ENCODE results near the gene DLGAP4. TPM values are rescaled to one million over a fixed set of nuclear protein-coding genes. Genes with fewer than 3 reads are reported as not detected.

DLGAP4 gene
- total RNA-seq, 2 experiments from 2014 or later, result 27.0 to 27.5 TPM

DNA sequence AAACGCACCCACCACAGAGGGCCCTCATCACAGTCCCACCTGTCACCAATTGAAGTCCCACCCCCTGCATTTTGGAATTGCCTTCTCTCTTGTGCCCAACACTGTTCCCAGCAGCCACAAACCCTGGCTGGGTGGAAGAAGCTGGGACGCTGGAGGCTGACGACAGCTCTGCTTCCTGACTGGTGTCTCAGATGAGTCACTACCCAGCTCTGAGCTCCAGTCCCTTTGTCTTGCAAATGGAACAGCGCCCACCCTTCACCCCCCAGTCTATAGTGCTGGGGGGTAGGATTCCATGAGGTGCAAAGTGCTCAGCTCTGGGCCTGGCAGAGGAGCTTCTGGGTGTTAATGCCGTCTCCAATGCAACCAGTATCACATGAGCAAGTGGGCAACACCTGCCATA is 85.3 kb downstream of the DLGAP4 start:
- no peaks in the 10 kb centered on the region for H3K4me1 Mint-ChIP-seq
- H3K4me3 Mint-ChIP-seq, result no peak overlapping the region
- peaks cover 3% of the 10 kb centered on the region for H3K36me3 Mint-ChIP-seq
- ATAC-seq (ENCODE audit: low read depth) (no peak), DNase-seq (no peak)
- H3K27ac Mint-ChIP-seq, result no peak overlapping the region
- POLR2A ChIA-PET, result no interaction called here
- H3K9me3 Mint-ChIP-seq, result peaks cover 3% of the 10 kb centered on the region
- H3K27me3 Mint-ChIP-seq, result no peaks in the 10 kb centered on the region

DNA sequence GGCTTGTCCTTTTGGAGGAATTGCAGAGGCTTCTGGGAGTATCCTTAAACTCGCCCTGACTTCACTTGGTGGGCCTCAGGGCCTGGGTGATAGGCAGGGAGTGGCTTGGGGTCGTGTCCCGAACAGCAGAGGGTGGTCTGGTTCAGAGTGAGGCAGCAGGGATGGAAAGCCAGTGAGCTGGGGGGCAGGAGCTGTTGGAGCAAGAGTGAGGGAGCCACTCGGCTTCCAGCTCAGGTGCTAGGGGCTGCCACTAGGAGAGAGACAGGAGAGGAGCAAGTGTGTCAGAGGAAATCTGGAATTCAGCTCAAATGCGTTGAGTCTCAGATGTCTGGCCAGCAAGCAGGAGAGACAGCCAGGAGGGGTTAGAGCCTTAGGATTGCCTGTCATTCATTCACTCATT is 85.8 kb downstream of the DLGAP4 start:
- DNase-seq, result no peak
- peaks cover 4% of the 10 kb centered on the region for H3K9me3 Mint-ChIP-seq
- peaks cover 3% of the 10 kb centered on the region for H3K36me3 Mint-ChIP-seq
- ATAC-seq (ENCODE audit: low read depth), result no peak
- no peaks in the 10 kb centered on the region for H3K27me3 Mint-ChIP-seq
- H3K4me3 Mint-ChIP-seq, result no peak overlapping the region
- no peak overlapping the region for H3K27ac Mint-ChIP-seq
- POLR2A ChIA-PET, result no interaction called here
- peaks cover 2% of the 10 kb centered on the region for H3K4me1 Mint-ChIP-seq

DNA sequence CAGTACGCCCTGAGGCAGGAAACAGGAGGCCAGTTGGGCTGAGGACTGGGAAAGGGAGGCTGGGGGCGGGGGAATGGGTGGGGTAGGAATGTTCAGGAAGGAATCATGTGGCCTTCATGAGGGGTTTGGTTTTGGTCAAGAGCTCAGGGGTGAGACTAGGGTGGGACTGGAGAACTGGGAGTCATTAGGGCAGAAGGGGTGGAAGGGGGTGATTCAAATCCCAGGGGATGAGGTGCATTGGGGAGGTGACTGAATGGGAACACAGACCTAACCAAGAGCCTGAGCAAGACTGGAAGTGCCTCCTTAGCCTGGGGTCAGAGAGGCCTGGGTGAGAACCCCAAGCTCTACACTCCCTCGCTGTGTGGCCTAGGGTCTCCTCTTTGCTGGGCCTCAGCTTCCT is 86.8 kb downstream of the DLGAP4 start:
- ATAC-seq (ENCODE audit: low read depth), result no peak
- Mint-ChIP-seq H3K9me3 (peaks cover 4% of the 10 kb centered on the region), H3K27me3 (no peaks in the 10 kb centered on the region), H3K4me1 (peaks cover 2% of the 10 kb centered on the region), H3K36me3 (peaks cover 3% of the 10 kb centered on the region), H3K27ac (no peak overlapping the region), H3K4me3 (no peak overlapping the region)
- no peak for DNase-seq
- POLR2A ChIA-PET, result no interaction called here

DNA sequence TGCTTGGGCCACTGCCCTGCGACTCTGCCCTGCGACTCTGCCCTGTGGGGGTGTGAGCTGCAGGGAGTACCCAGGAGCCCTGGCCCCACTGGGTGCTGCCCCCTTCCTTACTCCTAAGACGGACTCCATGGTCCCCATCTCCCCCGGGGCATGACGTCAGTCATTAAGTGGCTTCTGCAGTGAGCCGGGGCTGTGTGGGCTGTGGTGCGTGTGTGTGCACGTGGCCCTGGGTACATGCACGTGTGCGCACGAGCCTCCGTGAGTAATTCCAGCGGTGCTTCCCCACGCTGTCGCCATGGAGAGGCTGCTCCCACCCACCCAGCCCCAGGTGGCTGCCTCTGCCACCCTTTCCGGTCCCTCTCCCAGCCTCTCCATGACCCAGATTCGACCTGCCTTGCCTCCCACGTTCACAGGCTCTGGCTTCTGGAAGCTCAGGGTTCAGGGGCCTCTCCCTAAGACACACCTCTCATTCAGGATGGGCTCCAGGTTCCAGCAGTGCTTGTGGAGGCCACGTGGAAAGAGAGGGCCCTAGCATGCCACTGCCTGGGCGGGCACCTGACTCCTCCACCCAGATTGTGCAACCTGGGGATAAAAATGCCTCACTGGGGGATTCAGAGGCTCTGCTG is 88.3 kb downstream of the DLGAP4 start:
- ATAC-seq (ENCODE audit: low read depth), result no peak
- POLR2A ChIA-PET, result no interaction called here
- no peak for DNase-seq
- no peak overlapping the region for H3K27ac Mint-ChIP-seq
- peaks cover 2% of the 10 kb centered on the region for H3K4me1 Mint-ChIP-seq
- H3K4me3 Mint-ChIP-seq, result no peak overlapping the region
- H3K9me3 Mint-ChIP-seq, result peaks cover 4% of the 10 kb centered on the region
- H3K27me3 Mint-ChIP-seq, result no peaks in the 10 kb centered on the region
- peaks cover 3% of the 10 kb centered on the region for H3K36me3 Mint-ChIP-seq

DNA sequence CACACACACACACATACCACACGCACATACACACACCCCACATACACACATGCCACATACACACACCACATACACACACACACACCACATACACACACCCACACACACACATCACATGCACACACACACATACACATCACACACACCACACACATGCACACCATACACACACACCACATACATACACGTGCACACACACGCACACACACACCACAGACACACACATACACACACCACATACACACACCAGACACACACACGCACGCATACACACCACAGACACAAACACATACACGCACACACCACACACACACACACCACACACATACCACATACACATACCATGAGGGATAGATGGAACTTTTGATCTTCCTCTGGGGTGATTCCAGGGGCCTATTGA is 90.2 kb downstream of the DLGAP4 start:
- Mint-ChIP-seq H3K27ac (no peak overlapping the region), H3K4me3 (no peak overlapping the region), H3K4me1 (peaks cover 4% of the 10 kb centered on the region), H3K36me3 (peaks cover 3% of the 10 kb centered on the region), H3K27me3 (peaks cover 6% of the 10 kb centered on the region), H3K9me3 (peaks cover 4% of the 10 kb centered on the region)
- POLR2A ChIA-PET, result no interaction called here
- no peak for ATAC-seq (ENCODE audit: low read depth)
- no peak for DNase-seq

DNA sequence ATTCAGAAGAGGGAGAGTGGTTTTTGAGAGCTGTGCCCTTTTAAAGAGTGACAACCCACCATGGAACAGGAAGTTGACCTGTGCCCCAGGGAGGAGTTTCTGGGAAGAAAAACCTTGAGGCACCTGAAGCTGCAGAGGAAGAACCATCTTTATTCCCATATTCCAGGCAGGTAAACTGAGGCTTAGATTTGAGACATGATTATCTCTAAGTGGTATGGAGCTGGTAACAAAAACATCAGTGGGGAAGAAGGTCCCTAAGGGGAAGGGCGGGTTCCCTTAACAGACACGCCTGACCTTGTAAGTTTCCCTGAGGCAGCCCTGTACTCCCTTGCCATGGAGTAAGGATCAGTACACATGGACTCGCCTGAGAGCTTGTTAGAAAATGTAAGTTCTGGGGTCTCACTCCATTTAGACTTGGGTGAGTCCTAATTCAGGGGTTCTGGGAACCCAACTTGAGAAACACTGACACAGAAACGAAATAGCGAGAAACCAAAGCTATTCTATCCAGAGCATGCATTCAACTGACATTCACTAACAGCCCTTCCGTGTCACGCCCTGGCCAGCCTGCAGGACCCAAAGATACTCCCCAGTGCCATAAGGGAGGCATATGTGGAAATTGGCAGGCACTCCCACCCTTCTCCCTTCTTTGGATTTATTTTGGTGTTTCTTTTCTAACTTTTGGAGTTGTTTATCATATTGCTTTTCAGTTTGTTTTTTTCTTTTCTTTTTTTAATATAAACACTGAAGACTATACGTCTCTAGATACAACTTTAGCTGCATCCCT is 90.9 kb downstream of the DLGAP4 start:
- ATAC-seq (ENCODE audit: low read depth), result no peak
- POLR2A ChIA-PET, result no interaction called here
- no peak for DNase-seq
- Mint-ChIP-seq H3K4me3 (no peak overlapping the region), H3K27ac (no peak overlapping the region), H3K9me3 (peaks cover 4% of the 10 kb centered on the region), H3K4me1 (peaks cover 4% of the 10 kb centered on the region), H3K27me3 (peaks cover 8% of the 10 kb centered on the region), H3K36me3 (peaks cover 3% of the 10 kb centered on the region)

DNA sequence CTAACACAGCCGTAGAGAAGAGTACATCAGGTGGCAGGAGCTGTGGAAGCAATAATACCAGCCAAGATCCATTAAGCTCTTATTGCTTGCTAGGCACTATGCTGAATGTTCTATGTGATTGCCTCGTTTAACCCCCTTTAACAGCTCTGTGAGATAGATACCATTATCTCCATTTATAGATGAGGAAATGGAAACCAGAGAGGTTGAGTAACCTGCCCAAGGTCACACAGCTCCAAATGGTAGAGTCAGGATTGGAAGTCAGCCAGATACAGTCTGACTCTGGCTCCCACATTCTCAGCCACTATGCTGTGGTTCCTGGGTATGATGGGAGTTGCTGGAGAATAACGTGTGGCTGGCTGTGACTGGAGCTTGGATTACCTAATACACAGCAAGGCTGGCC is 92.4 kb downstream of the DLGAP4 start:
- H3K36me3 Mint-ChIP-seq, result peaks cover 3% of the 10 kb centered on the region
- peaks cover 12% of the 10 kb centered on the region for H3K27me3 Mint-ChIP-seq
- POLR2A ChIA-PET, result no interaction called here
- ATAC-seq (ENCODE audit: low read depth) (no peak), DNase-seq (no peak)
- H3K9me3 Mint-ChIP-seq, result peaks cover 4% of the 10 kb centered on the region
- peaks cover 4% of the 10 kb centered on the region for H3K4me1 Mint-ChIP-seq
- H3K4me3 Mint-ChIP-seq, result no peak overlapping the region
- no peak overlapping the region for H3K27ac Mint-ChIP-seq

DNA sequence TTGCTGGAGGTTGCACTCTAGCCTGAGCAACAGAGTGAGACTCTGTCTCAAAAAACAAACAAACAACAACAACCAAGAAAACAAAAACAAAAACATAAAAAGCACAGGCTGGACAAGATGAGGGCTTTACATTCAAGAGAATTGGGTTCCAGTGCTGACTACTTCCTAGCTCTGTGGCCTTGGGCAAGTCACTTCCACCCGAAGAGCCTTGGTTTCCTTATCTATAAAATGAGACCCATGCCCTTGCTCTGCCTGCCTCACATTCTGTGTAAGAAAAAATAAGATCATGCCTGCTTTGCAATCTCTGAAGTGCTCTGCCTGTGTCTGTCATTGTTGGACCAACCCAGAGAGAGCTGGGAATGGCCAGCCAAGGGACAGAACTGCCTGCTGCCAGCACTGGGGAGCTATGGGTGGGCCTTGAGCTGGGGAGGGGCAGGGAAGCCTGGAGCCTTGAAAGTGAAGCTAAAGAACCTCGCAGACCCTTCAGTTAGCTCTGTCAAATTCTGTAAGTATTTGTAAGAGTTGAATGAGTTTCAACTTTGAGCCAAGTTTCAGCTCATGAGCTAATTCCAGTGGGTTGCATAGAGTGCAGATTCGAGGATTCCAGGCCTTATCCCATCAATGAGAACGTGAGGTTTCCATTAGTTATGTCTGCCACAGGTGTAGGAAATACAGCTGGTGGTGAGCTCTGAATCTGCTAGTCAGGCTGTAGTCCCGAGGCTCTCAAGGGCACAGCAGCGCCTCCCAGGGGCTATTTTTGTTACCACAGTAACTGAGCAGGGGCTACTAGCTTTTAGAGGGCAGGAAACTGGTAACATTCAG is 93.2 kb downstream of the DLGAP4 start:
- no peak overlapping the region for H3K4me3 Mint-ChIP-seq
- H3K36me3 Mint-ChIP-seq, result peaks cover 3% of the 10 kb centered on the region
- DNase-seq (peak; percentile 45), ATAC-seq (ENCODE audit: low read depth) (peak; percentile 70)
- H3K27ac Mint-ChIP-seq, result no peak overlapping the region
- H3K27me3 Mint-ChIP-seq, result peaks cover 12% of the 10 kb centered on the region
- peaks cover 4% of the 10 kb centered on the region for H3K4me1 Mint-ChIP-seq
- POLR2A ChIA-PET, result no interaction called here
- peaks cover 4% of the 10 kb centered on the region for H3K9me3 Mint-ChIP-seq

DNA sequence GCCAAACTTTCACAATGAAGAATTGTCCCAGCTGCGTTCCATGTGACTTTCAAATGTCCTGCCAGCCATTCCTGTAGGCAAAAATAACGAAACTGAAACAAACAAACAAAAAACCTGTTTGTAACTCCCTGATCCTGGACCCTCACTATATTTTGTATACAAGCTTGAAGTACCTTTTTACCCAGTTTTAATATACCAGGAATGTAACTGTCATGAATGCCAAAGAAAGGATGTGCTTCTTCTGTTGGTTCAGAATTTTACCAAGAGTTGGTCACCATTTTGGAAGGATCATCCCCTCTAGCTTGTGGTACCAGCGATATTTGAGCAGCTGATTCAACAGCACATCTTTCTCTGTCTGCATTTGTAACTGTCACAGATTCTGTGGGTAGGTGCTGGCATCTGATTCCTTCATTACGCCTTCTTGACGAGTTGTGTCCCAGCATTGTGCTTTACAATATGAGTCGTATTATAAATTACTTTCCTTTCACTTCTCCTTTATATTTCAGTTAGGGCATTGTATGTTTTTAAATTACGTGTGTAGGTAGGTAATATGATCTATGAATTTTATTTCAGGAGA is 93.9 kb downstream of the DLGAP4 start:
- DNase-seq (no peak), ATAC-seq (ENCODE audit: low read depth) (no peak)
- H3K4me1 Mint-ChIP-seq, result peaks cover 4% of the 10 kb centered on the region
- H3K36me3 Mint-ChIP-seq, result peaks cover 3% of the 10 kb centered on the region
- peaks cover 12% of the 10 kb centered on the region for H3K27me3 Mint-ChIP-seq
- H3K4me3 Mint-ChIP-seq, result no peak overlapping the region
- POLR2A ChIA-PET, result no interaction called here
- H3K27ac Mint-ChIP-seq, result no peak overlapping the region
- peaks cover 4% of the 10 kb centered on the region for H3K9me3 Mint-ChIP-seq

DNA sequence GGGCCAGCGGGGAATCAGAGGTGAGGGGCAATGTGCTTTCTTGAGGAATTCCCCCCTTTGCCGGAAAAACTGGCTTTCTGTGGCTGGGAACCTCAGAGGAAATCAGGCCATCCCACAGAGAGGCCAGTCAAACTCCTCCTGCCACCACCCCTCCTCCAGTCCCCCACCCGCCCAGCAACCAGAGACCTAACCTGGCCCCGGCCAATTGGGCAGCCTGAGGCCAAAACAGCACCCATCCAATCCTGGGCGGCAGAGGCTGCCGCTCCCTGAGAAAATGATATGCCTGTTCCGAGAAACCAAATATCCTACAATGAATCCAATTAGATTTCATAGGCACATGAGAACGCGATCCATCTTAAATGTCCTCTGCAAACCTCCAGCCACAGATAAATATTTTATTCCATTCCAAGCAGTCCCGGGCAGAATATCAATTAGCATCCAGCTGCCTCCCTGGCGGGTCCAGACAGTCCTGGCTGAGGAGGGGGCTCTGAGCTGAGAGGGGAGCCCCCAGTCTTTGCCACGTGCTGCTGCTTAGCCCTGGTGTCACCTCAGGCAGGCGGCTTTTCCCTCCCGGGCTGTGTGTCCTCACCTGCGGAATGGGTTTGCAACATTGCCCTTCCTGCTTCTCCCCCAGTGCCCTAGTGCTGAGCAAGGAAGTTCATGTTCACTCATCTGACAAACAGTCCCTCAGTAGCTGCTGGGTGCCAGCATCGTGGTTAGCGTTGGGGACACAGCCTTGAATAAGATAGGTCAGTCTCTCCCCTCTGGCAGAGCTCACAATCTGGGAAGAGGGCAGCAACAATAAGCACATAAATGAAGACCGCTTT is 95.0 kb downstream of the DLGAP4 start:
- Mint-ChIP-seq H3K4me3 (no peak overlapping the region), H3K9me3 (peaks cover 4% of the 10 kb centered on the region), H3K4me1 (peaks cover 4% of the 10 kb centered on the region), H3K27me3 (peaks cover 12% of the 10 kb centered on the region), H3K36me3 (peaks cover 3% of the 10 kb centered on the region), H3K27ac (no peak overlapping the region)
- POLR2A ChIA-PET, result no interaction called here
- ATAC-seq (ENCODE audit: low read depth), result no peak
- DNase-seq, result no peak

DNA sequence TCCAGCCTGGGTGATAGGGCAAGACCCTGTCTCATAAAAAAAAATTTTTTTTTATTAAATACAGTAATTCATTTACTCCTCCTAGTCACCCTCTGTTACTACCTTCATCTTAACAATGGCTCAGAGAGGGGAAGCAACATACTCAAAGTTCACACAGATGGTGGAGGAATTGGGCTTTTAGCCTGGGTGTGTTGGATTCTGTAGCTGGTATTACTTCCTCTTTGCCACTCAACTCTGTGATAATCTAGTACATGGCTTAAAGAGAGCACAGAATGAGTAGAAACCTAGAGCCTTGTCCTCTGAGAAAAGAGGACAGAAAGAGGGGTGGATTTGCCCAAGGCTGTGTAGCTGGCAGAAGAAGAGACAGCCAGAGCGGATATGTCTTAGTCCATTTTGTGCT is 96.6 kb downstream of the DLGAP4 start:
- H3K9me3 Mint-ChIP-seq, result no peaks in the 10 kb centered on the region
- peaks cover 12% of the 10 kb centered on the region for H3K27me3 Mint-ChIP-seq
- H3K4me1 Mint-ChIP-seq, result peaks cover 1% of the 10 kb centered on the region
- POLR2A ChIA-PET, result no interaction called here
- no peak overlapping the region for H3K27ac Mint-ChIP-seq
- ATAC-seq (ENCODE audit: low read depth) (no peak), DNase-seq (no peak)
- no peak overlapping the region for H3K4me3 Mint-ChIP-seq
- no peaks in the 10 kb centered on the region for H3K36me3 Mint-ChIP-seq

DNA sequence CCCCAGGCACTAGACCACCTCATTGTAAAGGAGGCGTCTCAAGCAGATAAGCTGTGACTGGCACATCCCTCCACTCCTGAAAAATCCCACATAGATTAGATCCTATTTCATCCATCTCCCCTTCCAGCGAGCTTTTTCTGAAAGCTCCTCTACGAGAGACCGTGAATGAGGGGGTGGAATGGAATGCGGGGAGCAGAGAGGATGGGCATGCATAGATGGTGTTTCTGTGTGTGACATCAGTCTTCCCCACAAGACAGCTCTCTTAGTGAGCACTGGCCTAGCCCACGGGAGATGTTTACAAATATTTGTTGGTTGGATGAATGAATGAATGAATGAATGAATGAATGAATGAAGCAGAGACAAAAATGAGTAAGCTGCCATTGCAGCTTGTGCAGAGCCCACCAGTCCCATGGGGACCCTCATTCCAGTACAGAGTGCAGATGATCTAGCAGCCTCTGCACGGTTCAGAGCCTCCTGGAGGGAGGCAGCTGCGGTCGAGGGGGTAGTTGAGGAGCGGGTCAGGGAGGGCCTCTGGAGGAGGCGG is 98.4 kb downstream of the DLGAP4 start:
- Mint-ChIP-seq H3K4me1 (peaks cover 1% of the 10 kb centered on the region), H3K9me3 (no peaks in the 10 kb centered on the region), H3K27ac (no peak overlapping the region), H3K27me3 (peaks cover 12% of the 10 kb centered on the region), H3K36me3 (no peaks in the 10 kb centered on the region), H3K4me3 (no peak overlapping the region)
- ATAC-seq (ENCODE audit: low read depth), result no peak
- POLR2A ChIA-PET, result no interaction called here
- DNase-seq, result no peak

DNA sequence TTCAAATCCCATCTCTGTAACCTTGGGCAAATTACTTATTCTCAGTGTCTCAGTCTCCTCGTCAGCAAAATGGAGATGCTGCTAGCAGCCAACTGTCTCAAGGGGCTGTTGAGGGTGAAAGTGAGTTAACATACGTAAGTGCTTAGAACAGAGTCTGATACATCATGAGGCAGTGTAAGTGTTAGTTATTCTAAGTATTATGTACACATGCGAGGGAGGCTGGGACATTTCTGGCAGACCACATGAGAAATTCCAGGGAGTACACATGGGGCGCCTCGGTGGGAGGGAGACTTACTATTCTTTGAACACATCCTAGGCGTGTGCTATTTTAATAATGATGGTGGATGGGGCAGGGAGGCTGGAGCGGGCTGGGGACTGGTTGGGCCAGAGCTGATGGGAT is 99.1 kb downstream of the DLGAP4 start:
- H3K9me3 Mint-ChIP-seq, result no peaks in the 10 kb centered on the region
- H3K4me1 Mint-ChIP-seq, result peaks cover under 1% of the 10 kb centered on the region

More for the DNA sequence above, 99.1 kb downstream of the DLGAP4 start:
- Mint-ChIP-seq H3K4me3 (no peak overlapping the region), H3K27ac (no peak overlapping the region), H3K36me3 (no peaks in the 10 kb centered on the region), H3K27me3 (peaks cover 12% of the 10 kb centered on the region)
- ATAC-seq (ENCODE audit: low read depth) (no peak), DNase-seq (no peak)
- POLR2A ChIA-PET, result no interaction called here
